Trophoblast cell (in vitro differentiated cells and primary cell): ENCODE measurements around the gene SMIM22.

Experiments used
- DNase-seq, 2 donors: peaks; one replicate each; pipeline ENCODE4 v3.0.0-alpha.2; 2016
- H2AFZ ChIP-seq: 2 replicates; pipeline ENCODE4 v1.6.1; 2013; ENCODE audit warnings: low read length, moderate library complexity, mild to moderate bottlenecking; ENCODE audit not compliant: insufficient read depth, poor library complexity
- H2AK5ac ChIP-seq: 2 replicates; pipeline ENCODE4 v1.6.1; 2013; ENCODE audit warnings: mild to moderate bottlenecking, low read length
- H2BK120ac ChIP-seq: 2 replicates; pipeline ENCODE4 v1.6.1; 2013; ENCODE audit warnings: low read length, mild to moderate bottlenecking, moderate library complexity; ENCODE audit not compliant: insufficient read depth, poor library complexity
- H2BK12ac ChIP-seq: 2 replicates; pipeline ENCODE4 v1.6.1; 2013; ENCODE audit warnings: mild to moderate bottlenecking, low read length, moderate library complexity
- H2BK5ac ChIP-seq: 2 replicates; pipeline ENCODE4 v1.6.1; 2013; ENCODE audit warnings: low read length, low read depth, moderate library complexity, mild to moderate bottlenecking; ENCODE audit not compliant: poor library complexity
- H3K14ac ChIP-seq: 2 replicates; pipeline ENCODE4 v1.6.1; 2013; ENCODE audit warnings: mild to moderate bottlenecking, low read length
- H3K18ac ChIP-seq: 2 replicates; pipeline ENCODE4 v1.6.1; 2013; ENCODE audit warnings: mild to moderate bottlenecking, low read length
- H3K23ac ChIP-seq: 2 replicates; pipeline ENCODE4 v1.6.1; 2013; ENCODE audit warnings: low read length
- H3K27ac ChIP-seq: 2 replicates; pipeline ENCODE4 v1.5.1; 2013; ENCODE audit warnings: low read depth, mild to moderate bottlenecking, inconsistent platforms, low read length, moderate library complexity
- H3K27me3 ChIP-seq: 2 replicates; pipeline ENCODE4 v1.6.1; 2013; ENCODE audit warnings: inconsistent platforms, mild to moderate bottlenecking, low read length, moderate library complexity; ENCODE audit not compliant: insufficient read depth
- H3K36me3 ChIP-seq, 2 experiments: 1 replicate in 1 of 2; 2 replicates in 1 of 2; pipeline ENCODE4 v1.6.1; 2013; ENCODE audit warnings: low read length in 2 of 2, mild to moderate bottlenecking in 2 of 2, moderate library complexity in 1 of 2; ENCODE audit not compliant: insufficient read depth in 2 of 2, control insufficient read depth in 1 of 2
- H3K4ac ChIP-seq: 2 replicates; pipeline ENCODE4 v1.6.1; 2013; ENCODE audit warnings: low read depth, mild to moderate bottlenecking, low read length, moderate library complexity
- H3K4me1 ChIP-seq, 2 experiments: 1 replicate in 1 of 2; 2 replicates in 1 of 2; pipeline ENCODE4 v1.6.1; 2013; ENCODE audit warnings: low read length in 2 of 2, mild to moderate bottlenecking in 2 of 2, moderate library complexity in 1 of 2; ENCODE audit not compliant: insufficient read depth in 2 of 2, control insufficient read depth in 1 of 2
- H3K4me2 ChIP-seq: 2 replicates; pipeline ENCODE4 v1.6.1; 2013; ENCODE audit warnings: inconsistent platforms, mild to moderate bottlenecking, low read length, moderate library complexity
- H3K4me3 ChIP-seq: 2 replicates; pipeline ENCODE4 v1.5.1; 2013; ENCODE audit warnings: mild to moderate bottlenecking, low read depth, low read length, inconsistent platforms
- H3K79me1 ChIP-seq: one replicate; pipeline ENCODE4 v1.6.1; 2013; ENCODE audit warnings: low read length
- H3K79me2 ChIP-seq: 2 replicates; pipeline ENCODE4 v1.6.1; 2013; ENCODE audit warnings: low read length, mild to moderate bottlenecking; ENCODE audit not compliant: control insufficient read depth, insufficient read depth, poor library complexity
- H3K9ac ChIP-seq: 2 replicates; pipeline ENCODE4 v1.6.1; 2013; ENCODE audit warnings: mild to moderate bottlenecking, low read length
- H3K9me3 ChIP-seq: 2 replicates; pipeline ENCODE4 v1.6.1; 2013; ENCODE audit warnings: low read depth, mild to moderate bottlenecking, control low read depth, inconsistent platforms, low read length; ENCODE audit not compliant: insufficient read depth
- H4K12ac ChIP-seq: 2 replicates; pipeline ENCODE4 v1.6.1; 2013; ENCODE audit warnings: low read depth, mild to moderate bottlenecking, low read length, moderate library complexity
- H4K8ac ChIP-seq: 2 replicates; pipeline ENCODE4 v1.6.1; 2013; ENCODE audit warnings: low read depth, mild to moderate bottlenecking, low read length, moderate library complexity
- H4K91ac ChIP-seq: one replicate; pipeline ENCODE4 v1.6.1; 2013; ENCODE audit warnings: low read depth, mild to moderate bottlenecking, low read length, moderate library complexity
- WGBS: extraction: QIAGEN DNeasy Blood & Tissue Kit; methylation state at CpG from one replicate; pipeline ENCODE4 v1.1.7; 2013; ENCODE audit warnings: missing lambda C conversion rate; ENCODE audit not compliant: insufficient read length, insufficient coverage; ENCODE audit errors: extremely low coverage; 5-methylcytosine and 5-hydroxymethylcytosine counted together

Gene SMIM22

GRCh38 chr16:4813251-4814003 lies 18.3 kb downstream of the SMIM22 start:
- Histone ChIP-seq H4K12ac (no peak overlapping the region), H3K9me3 (peaks cover 4% of the 10 kb centered on the region), H3K9ac (no peak overlapping the region), H3K4me2 (no peak overlapping the region), H3K79me2 (no peaks in the 10 kb centered on the region), H4K91ac (no peak overlapping the region), H2AFZ (no peak overlapping the region), H4K8ac (no peak overlapping the region), H3K14ac (no peak overlapping the region), H2BK5ac (no peak overlapping the region), H3K4me3 (no peak overlapping the region), H3K36me3 (peaks cover 59 to 65% of the 10 kb centered on the region in 2 experiments), H3K27ac (no peak overlapping the region), H2AK5ac (no peak overlapping the region), H3K27me3 (no peaks in the 10 kb centered on the region), H3K23ac (no peak overlapping the region), H2BK120ac (no peak overlapping the region), H3K4me1 (no peaks in the 10 kb centered on the region), H2BK12ac (no peak overlapping the region), H3K4ac (no peak overlapping the region), H3K79me1 (no peaks in the 10 kb centered on the region), H3K18ac (no peak overlapping the region)
- no peak for DNase-seq
- WGBS, result no CpG with 5 or more reads among the region's 16 CpGs

GRCh38 chr16:4814046-4814445 lies 18.9 kb downstream of the SMIM22 start:
- Histone ChIP-seq H4K91ac (no peak overlapping the region), H4K8ac (no peak overlapping the region), H2AFZ (no peak overlapping the region), H3K14ac (no peak overlapping the region), H2BK12ac (no peak overlapping the region), H3K27me3 (no peaks in the 10 kb centered on the region), H3K4me3 (no peak overlapping the region), H3K79me1 (no peaks in the 10 kb centered on the region), H3K4me1 (no peaks in the 10 kb centered on the region), H3K36me3 (peaks cover 60 to 67% of the 10 kb centered on the region in 2 experiments), H4K12ac (no peak overlapping the region), H3K18ac (no peak overlapping the region), H3K9me3 (peaks cover 4% of the 10 kb centered on the region), H3K79me2 (no peaks in the 10 kb centered on the region), H2BK120ac (no peak overlapping the region), H2AK5ac (no peak overlapping the region), H3K27ac (no peak overlapping the region), H3K9ac (no peak overlapping the region), H3K4me2 (no peak overlapping the region), H2BK5ac (no peak overlapping the region), H3K4ac (no peak overlapping the region), H3K23ac (no peak overlapping the region)
- no peak for DNase-seq

- Histone ChIP-seq H3K18ac (no peak overlapping the region), H4K91ac (no peak overlapping the region), H3K4me1 (no peaks in the 10 kb centered on the region), H3K4ac (no peak overlapping the region), H3K79me1 (no peaks in the 10 kb centered on the region), H4K12ac (no peak overlapping the region), H3K23ac (no peak overlapping the region), H2AK5ac (no peak overlapping the region), H3K27ac (no peak overlapping the region), H3K79me2 (no peaks in the 10 kb centered on the region), H2BK5ac (no peak overlapping the region), H3K36me3 (peaks cover 58 to 67% of the 10 kb centered on the region in 2 experiments), H2AFZ (no peak overlapping the region), H3K9ac (no peak overlapping the region), H3K9me3 (peaks cover 4% of the 10 kb centered on the region), H3K14ac (no peak overlapping the region), H4K8ac (no peak overlapping the region), H3K4me2 (no peak overlapping the region), H2BK12ac (no peak overlapping the region), H2BK120ac (no peak overlapping the region), H3K4me3 (no peak overlapping the region), H3K27me3 (no peaks in the 10 kb centered on the region)
- peak in 1 of 2 donors; percentile 15 for DNase-seq
- WGBS, result no CpG with 5 or more reads among the region's 16 CpGs
Observed at GRCh38 chr16:4814542-4815173, 19.5 kb downstream of the SMIM22 start.

- no peak overlapping the region for H3K18ac ChIP-seq
- no peak overlapping the region for H2BK12ac ChIP-seq
- no peak overlapping the region for H3K23ac ChIP-seq
- peaks cover 52 to 64% of the 10 kb centered on the region in 2 experiments for H3K36me3 ChIP-seq
- no peak overlapping the region for H4K12ac ChIP-seq
- H4K91ac ChIP-seq, result no peak overlapping the region
- peaks cover 4% of the 10 kb centered on the region for H3K9me3 ChIP-seq
- no peak overlapping the region for H3K4me2 ChIP-seq
- no peak overlapping the region for H4K8ac ChIP-seq
- WGBS, result no CpG with 5 or more reads among the region's 6 CpGs
- H3K4ac ChIP-seq, result no peak overlapping the region
- no peak overlapping the region for H2AFZ ChIP-seq
- H3K4me3 ChIP-seq, result no peak overlapping the region
- H3K27me3 ChIP-seq, result no peaks in the 10 kb centered on the region
- H2BK5ac ChIP-seq, result no peak overlapping the region
- no peak overlapping the region for H2AK5ac ChIP-seq
- no peak overlapping the region for H2BK120ac ChIP-seq
- H3K9ac ChIP-seq, result no peak overlapping the region
- no peak overlapping the region for H3K27ac ChIP-seq
- no peaks in the 10 kb centered on the region for H3K79me2 ChIP-seq
- no peaks in the 10 kb centered on the region for H3K4me1 ChIP-seq
- H3K14ac ChIP-seq, result no peak overlapping the region
- DNase-seq, result no peak
- no peaks in the 10 kb centered on the region for H3K79me1 ChIP-seq
Observed at GRCh38 chr16:4820652-4821051, 25.5 kb downstream of the SMIM22 start.
